HG02623 (cell line): ENCODE measurements around the gene STAB2.

ENCODE experiments used
- ATAC-seq: cut with Tn5 transposase; IDR thresholded peaks from one replicate; pipeline ENCODE4 v1.9.1; 2021; ENCODE audit warnings: moderate library complexity; ENCODE audit not compliant: unreplicated experiment

Gene STAB2, protein sequence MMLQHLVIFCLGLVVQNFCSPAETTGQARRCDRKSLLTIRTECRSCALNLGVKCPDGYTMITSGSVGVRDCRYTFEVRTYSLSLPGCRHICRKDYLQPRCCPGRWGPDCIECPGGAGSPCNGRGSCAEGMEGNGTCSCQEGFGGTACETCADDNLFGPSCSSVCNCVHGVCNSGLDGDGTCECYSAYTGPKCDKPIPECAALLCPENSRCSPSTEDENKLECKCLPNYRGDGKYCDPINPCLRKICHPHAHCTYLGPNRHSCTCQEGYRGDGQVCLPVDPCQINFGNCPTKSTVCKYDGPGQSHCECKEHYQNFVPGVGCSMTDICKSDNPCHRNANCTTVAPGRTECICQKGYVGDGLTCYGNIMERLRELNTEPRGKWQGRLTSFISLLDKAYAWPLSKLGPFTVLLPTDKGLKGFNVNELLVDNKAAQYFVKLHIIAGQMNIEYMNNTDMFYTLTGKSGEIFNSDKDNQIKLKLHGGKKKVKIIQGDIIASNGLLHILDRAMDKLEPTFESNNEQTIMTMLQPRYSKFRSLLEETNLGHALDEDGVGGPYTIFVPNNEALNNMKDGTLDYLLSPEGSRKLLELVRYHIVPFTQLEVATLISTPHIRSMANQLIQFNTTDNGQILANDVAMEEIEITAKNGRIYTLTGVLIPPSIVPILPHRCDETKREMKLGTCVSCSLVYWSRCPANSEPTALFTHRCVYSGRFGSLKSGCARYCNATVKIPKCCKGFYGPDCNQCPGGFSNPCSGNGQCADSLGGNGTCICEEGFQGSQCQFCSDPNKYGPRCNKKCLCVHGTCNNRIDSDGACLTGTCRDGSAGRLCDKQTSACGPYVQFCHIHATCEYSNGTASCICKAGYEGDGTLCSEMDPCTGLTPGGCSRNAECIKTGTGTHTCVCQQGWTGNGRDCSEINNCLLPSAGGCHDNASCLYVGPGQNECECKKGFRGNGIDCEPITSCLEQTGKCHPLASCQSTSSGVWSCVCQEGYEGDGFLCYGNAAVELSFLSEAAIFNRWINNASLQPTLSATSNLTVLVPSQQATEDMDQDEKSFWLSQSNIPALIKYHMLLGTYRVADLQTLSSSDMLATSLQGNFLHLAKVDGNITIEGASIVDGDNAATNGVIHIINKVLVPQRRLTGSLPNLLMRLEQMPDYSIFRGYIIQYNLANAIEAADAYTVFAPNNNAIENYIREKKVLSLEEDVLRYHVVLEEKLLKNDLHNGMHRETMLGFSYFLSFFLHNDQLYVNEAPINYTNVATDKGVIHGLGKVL (N-terminal part only)

GRCh38 chr12:103586791-103587370 lies at the start of gene STAB2:
STAB2 (plus strand) TSS chr12:103587273; CDS start chr12:103587477, 204 bp downstream.
- no peak for ATAC-seq

- no peak for ATAC-seq
These were observed 48.7 kb upstream of the STAB2 start for GRCh38 chr12:103538397-103538796.

DNA sequence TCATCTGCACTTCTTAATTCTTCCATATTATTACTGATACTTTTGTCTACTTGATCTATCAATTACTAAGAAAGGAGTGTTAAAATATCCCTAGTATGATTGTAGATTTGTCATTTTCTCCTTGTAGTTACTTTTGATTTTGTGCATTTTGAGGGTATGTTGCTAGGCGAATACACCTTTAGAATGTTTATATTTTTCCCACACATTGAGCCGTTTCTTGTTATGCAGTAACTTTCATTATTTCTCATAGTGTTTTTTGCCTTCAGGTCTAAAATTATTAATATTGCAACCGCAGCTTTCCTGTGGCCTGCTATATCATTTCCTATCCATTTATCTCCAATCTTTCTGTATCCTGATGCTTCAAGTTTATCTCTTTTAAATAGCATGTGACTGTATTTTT lies 46.8 kb upstream of the STAB2 start:
- no peak for ATAC-seq

DNA sequence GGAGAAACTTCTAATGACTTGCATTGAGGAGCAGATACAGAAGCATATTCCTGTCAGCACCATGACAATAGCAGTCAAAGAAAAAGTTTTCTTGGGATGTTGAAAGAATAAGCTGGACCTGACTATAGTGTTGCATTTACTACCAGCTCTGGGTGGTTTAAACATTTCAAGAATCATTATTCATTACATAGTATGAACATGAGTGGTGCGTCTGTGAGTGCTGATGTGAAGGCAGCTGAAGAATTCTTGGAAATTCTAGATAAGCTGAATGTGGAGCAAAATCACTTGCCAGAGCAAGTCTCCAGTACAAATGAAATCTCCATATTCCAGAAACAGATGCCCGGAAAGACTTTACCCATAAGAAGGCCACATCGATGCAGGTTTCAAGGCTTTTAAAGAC lies 45.0 kb upstream of the STAB2 start:
- ATAC-seq = no peak

GRCh38 chr12:103546959-103547358 lies 40.1 kb upstream of the STAB2 start:
- ATAC-seq = no peak

- no peak for ATAC-seq
These were observed 39.7 kb upstream of the STAB2 start for GRCh38 chr12:103547376-103547775.

DNA sequence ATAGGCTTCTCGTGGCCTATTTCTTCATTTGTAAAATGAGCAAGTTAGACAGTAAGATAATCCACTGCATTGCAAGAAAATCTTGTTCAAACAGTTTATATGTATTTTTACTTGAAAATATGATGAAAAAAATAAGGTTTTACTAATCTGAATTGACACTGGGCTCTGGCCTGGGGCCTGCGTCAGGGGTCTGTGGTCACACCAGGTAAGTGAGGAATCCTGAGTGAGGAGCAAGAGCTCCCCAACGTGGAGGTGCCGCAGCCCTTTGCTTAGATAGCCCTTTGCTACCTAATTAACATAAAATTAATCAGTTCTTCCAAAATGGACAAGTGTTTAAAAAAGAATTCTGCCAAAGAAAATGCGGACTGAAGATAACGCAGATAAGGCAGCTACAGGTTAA lies 39.1 kb upstream of the STAB2 start:
- ATAC-seq = no peak

DNA sequence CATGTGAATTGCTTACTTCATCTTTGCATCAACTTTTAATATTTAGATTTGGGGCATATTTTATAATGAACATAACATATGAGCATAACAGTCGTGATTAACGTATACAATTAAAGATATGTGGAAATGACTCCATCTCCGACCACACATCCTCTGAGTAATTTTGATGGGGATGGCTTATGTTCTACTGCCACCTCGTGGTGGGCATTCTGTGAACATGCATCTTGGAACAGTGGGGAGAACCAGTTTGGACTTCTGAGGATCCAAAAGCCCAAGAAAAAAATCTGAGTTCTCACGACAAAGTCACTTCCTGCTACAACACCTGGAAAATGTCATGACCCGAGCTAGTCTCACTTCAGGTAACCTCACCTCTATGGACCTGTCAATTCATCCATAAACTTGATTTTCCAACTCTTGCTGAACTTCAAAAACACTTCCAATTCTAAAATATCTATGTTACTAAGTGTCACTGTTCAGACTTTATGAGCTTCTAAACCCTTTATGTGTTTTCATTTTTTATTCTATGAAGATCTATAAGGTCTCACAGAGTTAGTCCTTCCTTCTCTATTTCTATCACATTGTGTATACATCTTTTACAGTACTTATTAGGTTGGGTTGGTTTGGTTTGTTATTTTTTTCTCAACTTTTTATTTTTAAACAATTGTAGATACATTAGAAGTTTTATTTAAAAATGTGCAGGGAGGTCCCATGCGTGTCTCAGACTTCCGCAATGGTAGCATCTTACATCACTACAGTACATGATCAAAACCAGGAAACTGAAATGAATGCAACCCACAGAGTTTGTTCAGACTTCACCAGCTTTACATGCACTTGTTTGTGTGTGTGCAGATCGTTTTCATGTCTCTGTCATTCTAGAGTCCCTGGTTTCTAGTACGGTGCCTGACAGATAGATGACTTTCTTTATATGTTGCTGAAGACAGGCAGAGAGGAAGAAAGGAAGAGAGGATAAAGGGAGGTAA lies 38.2 kb upstream of the STAB2 start:
- ATAC-seq = peak; percentile 69

- ATAC-seq = no peak
These were observed 30.0 kb upstream of the STAB2 start for GRCh38 chr12:103556890-103557627.

DNA sequence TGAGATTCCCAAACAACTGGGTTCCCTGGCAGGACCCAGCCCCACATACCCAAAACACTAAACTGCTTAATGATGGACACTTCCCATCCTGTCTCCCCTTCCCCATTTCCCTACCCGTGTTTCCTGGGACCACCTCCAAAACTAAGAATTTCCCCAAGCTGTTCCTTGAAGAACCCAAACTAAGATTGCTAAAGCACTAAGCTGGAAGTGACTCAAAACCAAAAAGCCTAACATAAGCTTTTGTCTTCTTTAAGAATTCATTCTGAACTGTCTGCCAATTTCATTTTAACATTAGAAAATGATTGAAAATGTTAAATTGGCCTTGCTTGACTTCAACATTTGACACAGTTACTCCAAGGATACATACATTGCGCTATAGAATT lies 29.5 kb upstream of the STAB2 start:
- ATAC-seq = no peak

- ATAC-seq = no peak
These were observed 28.2 kb upstream of the STAB2 start for GRCh38 chr12:103558879-103559278.

DNA sequence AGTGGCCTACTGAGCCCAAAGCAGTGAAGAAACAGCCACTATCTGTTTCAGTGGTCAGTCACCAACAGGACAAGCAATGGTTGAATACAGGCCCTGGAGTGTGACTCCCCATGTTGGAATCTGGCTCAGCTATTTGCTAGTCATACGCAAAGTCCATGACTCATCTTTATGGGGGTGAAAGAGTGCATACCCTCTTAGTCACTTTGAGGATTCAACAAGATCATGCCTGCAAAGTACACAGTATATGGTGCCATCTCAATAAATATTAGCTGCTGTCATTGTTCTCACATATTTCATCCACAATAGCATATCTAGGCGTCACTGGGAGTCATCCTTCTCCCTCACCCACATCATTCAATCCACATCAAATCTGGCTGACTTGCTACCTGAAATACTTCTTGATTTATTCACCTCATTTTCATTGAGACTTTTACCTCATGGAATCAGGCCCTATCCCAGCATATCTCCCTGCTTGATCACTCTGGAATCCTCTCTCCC lies 26.4 kb upstream of the STAB2 start:
- no peak for ATAC-seq

DNA sequence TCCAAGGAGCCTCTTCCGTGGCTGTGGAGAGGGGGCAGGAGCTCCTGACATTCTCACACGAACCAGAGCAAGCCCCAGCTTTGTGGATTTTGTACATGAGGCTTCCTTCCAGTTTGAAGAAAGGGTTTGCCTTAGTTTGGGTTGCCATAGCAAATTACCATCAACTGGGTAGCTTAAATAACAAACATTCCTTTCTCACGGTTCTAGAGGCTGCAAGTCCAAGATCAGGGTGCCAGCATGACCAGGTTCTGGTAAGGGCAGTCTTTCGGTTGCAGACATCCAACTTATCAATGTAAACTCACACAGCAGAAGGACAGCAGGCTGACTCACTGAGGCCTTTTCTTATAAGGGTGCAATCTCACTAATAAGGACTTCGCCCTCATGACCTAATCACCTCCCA lies 25.9 kb upstream of the STAB2 start:
- no peak for ATAC-seq

DNA sequence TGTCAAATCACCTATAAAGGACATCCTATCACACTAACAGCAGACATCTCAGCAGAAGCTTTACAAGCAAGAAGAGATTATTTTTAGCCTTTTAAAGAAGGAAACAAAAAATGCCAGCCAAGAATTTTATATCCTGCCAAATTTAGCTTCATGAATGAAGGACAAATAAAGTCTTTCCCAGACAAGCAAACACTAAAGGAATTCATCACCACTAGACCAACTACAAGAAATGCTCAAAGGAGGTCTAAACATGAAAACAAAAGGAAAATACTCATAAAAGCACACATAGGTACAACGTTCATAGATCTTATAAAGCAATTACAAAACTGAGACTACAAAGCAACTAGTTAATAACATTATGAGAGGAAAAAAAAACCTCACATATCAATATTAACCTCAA lies 20.7 kb upstream of the STAB2 start:
- no peak for ATAC-seq

DNA sequence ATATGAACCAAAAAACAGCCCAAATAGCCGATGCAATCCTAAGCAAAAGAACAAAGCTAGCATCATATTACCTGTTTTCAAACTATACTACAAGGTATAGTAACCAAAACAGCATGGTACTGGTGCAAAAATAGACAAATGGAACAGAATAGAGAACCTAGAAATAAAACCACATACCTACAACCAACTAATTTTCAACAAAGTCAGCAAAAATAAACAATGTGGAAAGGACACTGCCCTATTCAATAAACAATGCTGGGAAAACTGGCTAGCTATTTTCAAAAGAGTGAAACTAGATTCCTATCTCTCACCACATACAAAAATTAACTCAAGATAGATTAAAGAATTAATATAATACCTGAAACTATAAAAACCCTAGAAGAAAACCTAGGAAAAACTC lies 17.8 kb upstream of the STAB2 start:
- no peak for ATAC-seq

GRCh38 chr12:103571286-103571685 lies 15.8 kb upstream of the STAB2 start:
- no peak for ATAC-seq

GRCh38 chr12:103572312-103573045 lies 14.6 kb upstream of the STAB2 start:
- no peak for ATAC-seq

DNA sequence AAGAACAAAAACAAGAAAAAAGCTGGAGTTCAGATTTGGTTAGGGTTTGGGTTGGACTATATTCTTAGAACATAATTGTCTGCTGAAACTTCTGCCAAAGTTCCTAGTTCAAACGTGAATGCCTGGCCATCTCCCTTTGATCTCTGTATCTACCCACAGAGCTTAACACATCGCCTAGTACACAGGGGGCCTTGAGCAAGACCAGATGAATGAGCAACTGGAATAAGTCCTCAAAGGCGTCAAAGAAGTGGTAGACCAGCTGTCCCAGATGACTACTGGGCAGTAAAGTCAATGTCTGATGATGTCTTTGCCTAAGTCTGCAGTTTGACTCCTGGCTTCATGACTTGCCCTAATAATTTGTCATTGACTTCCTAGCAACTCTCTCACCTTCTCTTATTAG lies 13.9 kb upstream of the STAB2 start:
- no peak for ATAC-seq
